ENCODE results near the gene BICC1.

DNA sequence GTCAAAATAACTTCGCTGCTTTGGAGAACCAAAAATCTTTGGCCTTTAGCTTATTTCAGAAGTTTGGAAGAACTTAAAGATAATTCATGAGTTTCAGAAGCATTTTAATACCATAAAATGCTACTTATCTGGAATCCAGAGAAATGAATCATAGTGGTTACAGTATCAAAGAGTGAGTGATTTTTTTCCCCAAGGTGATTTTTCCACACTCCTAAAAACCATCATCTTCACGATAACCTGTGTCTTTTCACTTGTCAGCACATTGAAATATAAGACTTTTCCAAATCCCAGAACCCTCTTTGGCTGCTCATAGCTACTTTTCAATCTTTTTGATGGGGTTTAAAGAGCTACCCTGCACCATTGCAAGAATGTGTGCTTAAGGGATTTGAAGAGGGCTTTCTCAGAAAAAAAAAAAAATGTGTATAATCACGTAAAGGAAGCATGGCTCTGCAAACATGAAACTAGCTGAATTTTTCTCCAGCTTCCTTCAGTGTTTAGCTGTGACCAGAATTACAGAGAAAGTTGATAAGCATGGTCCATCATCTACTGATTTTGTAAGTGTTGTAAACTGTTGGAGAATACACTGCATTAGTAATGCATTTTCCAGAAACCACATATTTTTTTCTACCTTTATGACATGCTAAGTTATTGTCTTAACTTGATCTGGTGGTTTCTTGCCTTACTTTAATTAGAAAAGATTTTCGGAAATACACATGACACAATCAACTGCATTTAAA, 134.9 kb downstream of the BICC1 start:
- TF ChIP-seq CTCF (conservative IDR thresholded peaks at IDR 0.05; ENCODE audit: low read depth, low read length): no peak
- TF ChIP-seq SMC3 (IDR thresholded peaks at IDR 0.05; ENCODE audit: low read depth, low read length): no peak

All from IMR-90 (cell line).